ENCODE results near the gene CTNNAL1.

CTNNAL1 gene

DNA sequence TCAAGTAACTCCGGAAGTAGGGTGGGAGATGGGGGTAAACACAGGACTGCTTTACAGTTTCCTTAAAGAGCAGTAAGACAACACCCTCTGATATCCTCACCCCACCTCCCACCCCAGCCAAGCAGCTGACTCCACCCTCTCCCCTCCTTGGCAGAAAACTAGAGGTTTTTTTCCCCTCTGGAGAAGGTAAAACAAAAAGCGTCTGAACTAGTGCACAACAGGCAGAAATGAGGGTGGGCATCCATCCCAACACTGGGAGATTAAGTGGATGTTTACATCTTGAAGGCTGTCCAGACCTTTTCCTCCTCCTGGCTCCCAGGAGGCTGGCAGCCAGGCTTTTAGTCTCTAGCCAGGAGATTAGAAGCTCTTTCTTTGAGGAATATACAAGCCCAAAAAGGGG is 13.9 kb upstream of the CTNNAL1 start:
- DNase-seq, result no peak

DNA sequence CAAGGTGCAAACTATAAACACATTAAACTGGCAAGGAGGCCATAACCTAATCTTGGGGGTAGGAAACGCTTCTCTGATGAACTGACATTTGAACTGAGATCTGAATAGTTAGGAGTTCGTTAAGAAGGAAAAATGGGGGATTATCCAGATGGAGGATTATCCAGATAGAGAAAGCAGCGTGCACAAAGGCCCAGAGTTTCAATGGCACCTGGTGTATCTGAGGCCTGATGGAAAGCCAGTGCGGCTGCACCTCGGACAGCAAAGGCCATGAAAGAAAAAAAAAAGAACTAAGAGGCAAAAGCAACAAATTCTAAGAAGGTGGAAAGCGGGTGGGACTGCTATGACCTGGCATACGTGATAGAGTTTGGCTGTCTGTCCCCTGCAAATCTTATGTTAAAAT is 13.0 kb upstream of the CTNNAL1 start:
- no peak for DNase-seq

DNA sequence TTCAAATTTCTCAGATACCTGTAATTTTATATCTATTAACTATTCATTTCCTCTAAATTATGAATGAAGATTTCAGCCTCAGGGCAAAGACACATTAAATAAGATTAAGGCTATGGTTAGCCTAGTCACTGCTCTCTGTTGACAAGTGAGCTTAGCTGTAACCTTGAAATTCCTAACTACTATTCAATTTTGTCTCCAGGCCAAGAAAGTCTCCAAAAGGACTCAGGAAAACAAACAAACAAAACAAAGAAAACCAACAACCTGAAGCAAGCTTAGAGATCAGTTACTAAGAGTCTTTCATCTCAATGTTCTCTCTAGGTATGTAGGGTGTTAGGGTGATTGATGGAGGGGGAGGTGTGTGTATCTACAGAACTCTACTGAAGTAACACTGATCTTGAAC is 9.6 kb upstream of the CTNNAL1 start:
- DNase-seq, result no peak

- no peak for DNase-seq
Measured at GRCh38 chr9:109020581-109021511, 7.5 kb upstream of the CTNNAL1 start.

- DNase-seq, result no peak
Measured at GRCh38 chr9:109020113-109020512, 6.8 kb upstream of the CTNNAL1 start.

DNA sequence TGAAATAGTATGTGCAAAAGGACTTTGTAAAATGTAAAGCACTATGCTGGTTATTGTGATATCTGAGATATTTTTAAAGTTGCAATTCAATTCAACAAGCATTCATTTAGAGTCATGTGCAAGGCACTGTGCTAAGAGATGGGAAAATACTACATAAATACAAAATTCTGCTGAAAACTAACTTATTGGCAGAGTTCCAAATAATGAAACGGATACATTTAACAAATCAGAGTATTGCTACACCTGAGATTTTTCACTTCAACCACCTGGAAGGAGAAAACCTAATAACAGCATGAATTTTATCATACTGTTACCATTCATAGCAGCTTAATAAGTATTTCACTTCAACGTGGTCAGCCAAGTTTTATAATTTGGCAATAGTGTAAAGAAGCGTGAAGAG is 6.1 kb upstream of the CTNNAL1 start:
- no peak for DNase-seq

DNA sequence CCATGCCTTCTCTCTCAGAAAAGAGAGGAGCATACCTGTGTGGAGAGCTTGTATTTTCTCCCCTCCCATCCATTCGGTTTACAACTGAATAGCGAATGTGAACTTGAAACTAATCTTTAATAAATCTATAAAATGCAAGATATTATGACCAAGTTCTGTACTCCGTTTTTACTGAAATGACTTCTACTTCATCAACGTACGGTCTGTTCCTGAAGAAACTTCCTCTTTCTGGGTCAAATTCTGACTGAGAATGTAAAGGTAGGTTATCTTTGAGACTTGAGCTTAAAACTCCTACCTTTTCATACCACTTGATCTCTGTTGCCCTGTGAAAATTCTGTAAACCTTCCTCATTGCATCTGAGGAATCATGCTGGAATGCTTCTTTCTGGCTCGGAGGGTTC is 4.2 kb upstream of the CTNNAL1 start:
- no peak for DNase-seq

DNA sequence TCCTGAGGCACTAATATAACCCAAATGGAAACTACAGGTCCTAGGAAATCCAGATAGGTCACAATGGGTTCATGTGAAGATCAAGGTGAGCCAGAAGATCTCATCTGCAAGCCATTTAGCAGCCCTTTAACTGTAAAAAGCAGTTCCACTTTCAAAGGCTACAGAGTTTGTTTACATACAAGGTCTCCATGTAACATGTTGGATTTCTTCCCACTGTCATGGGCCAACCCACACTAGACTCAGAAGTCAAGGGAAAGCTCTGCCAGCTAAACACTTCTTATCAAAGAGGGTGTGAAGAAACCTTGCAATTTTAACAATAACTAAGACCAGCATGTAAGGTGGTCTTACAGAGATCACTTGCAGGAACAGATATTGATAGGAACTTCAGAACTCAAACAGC is 3.8 kb upstream of the CTNNAL1 start:
- DNase-seq, result no peak

- DNase-seq, result no peak
Measured at GRCh38 chr9:109016132-109016531, 2.8 kb upstream of the CTNNAL1 start.

DNA sequence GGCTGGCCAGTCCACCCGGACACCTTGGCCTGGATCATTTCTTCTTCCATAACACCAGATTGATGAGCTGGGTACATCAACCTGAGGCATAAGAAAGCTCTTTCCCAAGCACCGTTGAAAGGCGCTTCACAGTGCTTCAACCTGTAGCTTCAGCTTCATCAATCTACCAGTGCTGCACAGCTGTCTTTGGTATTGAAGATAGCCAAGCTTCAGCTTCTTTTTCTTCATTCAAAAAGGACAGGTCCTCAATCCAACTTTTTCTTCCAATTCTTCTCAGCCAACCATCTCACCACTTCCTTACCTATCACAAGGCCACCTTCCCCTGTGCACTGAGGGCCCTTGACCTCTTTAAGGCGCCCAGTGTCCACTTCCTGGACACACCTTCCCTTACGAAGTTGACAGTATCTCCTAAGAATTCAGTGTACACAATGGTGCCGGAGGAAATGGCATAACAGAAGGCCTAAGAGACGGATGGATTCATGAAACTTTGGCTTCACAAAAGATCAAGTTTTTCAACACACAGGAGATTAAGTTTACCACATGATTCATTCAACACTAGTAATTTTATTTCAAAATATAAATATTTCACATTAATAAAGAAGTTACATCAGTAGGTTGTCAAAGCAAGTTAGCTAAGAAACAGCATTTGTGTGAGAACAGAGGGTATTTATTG is 1.4 kb upstream of the CTNNAL1 start:
- no peak for DNase-seq

- no peak for DNase-seq
Measured at GRCh38 chr9:109013679-109014607, 644 bp upstream of the CTNNAL1 start.

DNA sequence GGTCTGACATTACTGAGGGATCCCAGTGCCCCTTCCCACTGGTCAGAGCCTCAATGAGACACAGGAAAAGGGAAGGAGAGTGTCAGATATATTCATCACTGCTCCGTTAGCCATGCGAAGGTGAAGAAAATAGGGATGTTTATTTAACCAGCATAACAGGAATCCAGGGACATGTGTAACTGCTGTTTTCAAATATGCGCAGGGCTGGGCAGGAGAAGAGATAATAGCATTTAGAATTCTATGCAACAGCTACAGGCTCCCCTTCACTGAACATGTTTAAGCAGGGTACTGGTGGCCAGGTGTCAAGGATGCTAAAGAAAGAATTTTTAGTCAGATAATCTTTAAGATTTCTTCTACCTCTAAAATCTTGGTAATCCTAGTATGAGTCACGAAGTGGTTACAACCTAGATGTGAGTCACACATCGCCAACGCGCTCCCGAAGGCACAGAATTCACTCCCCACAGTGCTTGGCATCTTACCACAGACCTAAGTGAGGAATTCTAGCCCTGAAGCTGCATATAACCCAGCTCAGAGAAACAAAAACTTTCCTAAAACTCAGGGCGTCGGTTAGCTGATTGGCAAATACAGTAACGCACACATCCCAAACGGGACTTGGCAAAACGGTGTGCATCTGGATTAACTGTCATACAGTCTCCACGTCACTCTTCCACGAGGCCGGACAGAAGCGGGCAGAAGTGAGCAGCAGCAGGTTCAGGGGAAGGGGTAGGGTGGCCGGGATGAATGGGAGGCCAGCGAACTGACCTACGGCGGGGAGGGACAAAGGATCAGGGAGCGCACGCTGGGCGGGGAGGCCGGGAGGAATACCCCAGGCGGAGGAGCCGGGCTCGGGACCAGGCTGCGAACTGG is 1.1 kb downstream of the CTNNAL1 start:
- DNase-seq, result peak; percentile 75

DNA sequence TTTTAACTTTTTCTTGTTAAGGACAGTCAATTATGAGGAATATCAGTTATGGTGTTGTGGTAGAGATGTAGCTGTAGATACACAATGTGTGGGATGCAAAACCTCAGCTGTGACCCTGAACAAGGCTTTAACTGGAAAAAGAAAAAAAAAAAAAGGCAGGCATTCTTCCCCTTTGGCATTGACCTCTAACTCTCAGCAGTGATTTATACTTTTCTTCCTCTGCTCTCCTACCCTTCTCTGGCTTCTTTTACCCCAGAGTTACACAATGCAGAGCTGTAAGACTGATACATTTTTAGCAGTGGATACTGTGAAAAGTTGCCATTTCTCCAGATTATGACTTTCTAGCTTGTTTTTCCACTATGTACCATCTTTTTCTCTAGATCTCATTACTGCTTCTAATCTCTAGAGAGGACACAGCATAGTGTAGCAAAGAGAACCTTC is 2.0 kb downstream of the CTNNAL1 start:
- DNase-seq, result no peak

DNA sequence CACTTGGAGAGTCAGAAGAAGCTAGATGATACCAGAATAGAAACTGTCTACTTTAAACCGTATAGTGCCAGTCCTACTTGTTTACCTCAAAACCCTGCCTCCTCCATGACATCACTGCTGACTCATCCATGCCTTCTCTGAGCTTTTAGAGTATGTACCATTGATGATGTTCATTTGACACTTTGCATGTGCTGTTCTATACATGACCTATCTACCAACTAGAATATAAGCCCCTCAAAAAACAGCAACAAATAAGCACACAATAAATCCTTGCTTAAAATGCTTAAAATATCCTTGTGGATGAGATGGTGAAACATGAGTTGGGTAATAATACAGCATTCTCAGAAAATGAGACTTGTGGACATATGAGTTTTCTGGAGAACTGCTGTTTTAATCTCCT is 2.6 kb downstream of the CTNNAL1 start:
- no peak for DNase-seq

DNA sequence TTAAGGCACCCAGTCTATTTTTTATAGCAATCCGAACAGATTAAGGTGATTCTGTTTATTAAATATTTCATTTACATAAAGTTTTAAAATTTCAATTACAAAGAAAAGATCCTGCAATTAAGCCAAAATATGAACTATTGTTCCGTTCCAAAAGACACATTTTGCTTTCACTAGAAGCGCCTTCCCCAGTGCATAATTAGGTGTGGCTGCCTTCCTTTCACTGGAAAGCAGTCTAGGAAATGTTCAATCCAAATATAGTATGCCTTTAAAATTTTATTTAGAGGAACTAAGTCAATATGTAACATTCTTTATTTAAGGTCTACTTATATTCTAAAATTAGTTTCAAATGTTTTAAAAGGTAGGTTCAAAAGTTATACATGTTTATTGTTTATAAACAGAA is 7.6 kb downstream of the CTNNAL1 start:
- no peak for DNase-seq

DNA sequence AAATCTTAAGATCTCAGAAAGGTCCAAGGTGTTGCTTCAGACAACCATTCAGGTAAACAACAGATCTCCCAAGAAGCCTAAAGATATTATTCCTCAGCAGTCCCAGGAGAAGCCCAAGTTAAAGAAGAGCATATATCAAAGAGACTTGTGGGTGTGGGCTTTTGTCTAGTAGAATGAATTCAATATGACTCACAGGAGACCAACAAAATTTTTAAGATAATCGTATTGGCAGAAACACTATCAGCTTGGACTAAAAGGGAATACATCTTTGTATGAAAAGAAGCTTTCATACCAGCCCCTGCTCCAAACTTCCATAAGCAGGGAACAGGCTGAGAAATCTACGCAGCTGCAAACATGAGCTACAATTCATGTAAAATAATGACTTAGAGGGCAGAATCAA is 10.2 kb downstream of the CTNNAL1 start:
- no peak for DNase-seq

DNA sequence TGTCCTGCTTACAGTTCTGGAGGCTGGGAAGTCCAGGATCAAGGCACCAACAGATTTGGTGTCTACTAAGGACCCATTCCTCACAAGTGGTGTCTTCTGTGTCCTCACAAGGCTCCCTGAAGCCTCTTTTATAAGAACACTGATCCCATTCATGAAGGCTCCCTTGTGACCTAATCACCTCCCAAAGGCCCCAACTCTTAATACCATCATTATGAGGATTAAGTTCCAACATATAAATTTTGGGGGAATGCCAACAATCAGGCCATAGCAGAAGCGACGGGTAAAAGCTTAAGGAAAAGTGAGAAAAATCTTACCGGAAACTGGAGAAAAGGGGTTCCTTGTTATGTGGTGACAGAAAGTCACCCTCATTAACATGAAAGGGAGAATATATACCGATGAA is 11.2 kb downstream of the CTNNAL1 start:
- no peak for DNase-seq

DNA sequence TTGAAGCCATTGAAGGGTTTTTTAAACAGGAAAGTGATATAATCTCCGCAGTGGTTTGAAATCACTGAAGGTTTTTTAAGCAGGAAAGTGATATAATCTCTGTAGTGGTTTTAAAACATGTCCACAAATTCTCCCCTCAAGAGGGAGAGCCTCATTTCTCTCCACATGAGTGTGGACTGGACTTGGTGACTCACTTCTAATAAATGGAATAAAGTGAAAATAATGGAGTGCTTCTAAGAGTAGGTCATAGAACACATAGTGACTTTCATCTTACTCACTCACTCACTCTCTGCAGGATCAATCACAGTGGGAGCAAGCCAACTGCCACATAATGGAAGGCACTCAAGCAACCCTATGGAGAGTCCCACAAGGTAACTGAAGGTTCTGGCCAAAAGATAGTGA is 12.0 kb downstream of the CTNNAL1 start:
- no peak for DNase-seq

GRCh38 chr9:108997112-108997511 is 16.2 kb downstream of the CTNNAL1 start:
- no peak for DNase-seq

DNA sequence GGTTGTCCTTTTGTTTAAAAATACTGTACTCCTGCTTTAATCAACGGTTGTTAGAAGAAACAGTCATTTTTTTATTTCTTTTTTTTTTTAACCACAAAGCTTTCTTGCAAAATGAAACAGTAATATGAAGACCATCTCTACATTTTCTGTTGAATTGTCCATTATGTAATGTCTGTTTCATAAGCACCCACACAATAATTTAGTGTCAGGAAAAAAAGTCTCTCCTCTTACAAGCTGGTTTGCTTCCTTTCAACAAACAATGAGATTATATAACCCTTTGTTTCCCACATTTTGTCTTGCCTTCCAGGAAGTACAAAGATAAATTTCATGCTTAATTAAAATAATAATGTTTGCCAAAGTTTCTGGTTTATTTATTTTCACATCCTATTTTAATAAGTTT is 16.7 kb downstream of the CTNNAL1 start:
- DNase-seq, result no peak

- DNase-seq, result no peak
Measured at GRCh38 chr9:108994695-108995094, 18.6 kb downstream of the CTNNAL1 start.

- DNase-seq, result no peak
Measured at GRCh38 chr9:108991479-108991878, 21.8 kb downstream of the CTNNAL1 start.
